HG02588 (cell line): ENCODE results near the gene PXYLP1.
"Not testable (repeated sequence)": the region's sequence is repeated elsewhere in the genome, so short reads cannot be mapped to it uniquely, and the experiment has no call there.

Experiments
- ATAC-seq: cut with Tn5 transposase; IDR thresholded peaks from one replicate; pipeline ENCODE4 v1.9.1; 2021; ENCODE audit warnings: mild to moderate bottlenecking, moderate library complexity; ENCODE audit not compliant: unreplicated experiment

The PXYLP1 gene

GRCh38 chr3:141231101-141231951, at the start of gene PXYLP1:
PXYLP1 (plus strand) TSS chr3:141231825; CDS start chr3:141260176, 28,351 bp downstream.
- ATAC-seq = peak; percentile 96

GRCh38 chr3:141183606-141184005, 48.0 kb upstream of the PXYLP1 start:
- no peak for ATAC-seq

- ATAC-seq = no peak
Observed at GRCh38 chr3:141184430-141184829, 47.2 kb upstream of the PXYLP1 start.

GRCh38 chr3:141191097-141191749, 40.4 kb upstream of the PXYLP1 start:
- ATAC-seq = no peak

GRCh38 chr3:141192345-141192744, 39.3 kb upstream of the PXYLP1 start:
- peak; percentile 100 for ATAC-seq

- no peak for ATAC-seq
Observed at GRCh38 chr3:141193066-141193830, 38.4 kb upstream of the PXYLP1 start.

- ATAC-seq = no peak
Observed at GRCh38 chr3:141201122-141201521, 30.5 kb upstream of the PXYLP1 start.

- ATAC-seq = no peak
Observed at GRCh38 chr3:141202682-141203081, 28.9 kb upstream of the PXYLP1 start.

- no peak for ATAC-seq
Observed at GRCh38 chr3:141203866-141204265, 27.8 kb upstream of the PXYLP1 start.

GRCh38 chr3:141204343-141204742, 27.3 kb upstream of the PXYLP1 start:
- ATAC-seq = no peak

GRCh38 chr3:141211306-141211705, 20.3 kb upstream of the PXYLP1 start:
- ATAC-seq = not testable (repeated sequence)

GRCh38 chr3:141212101-141212500, 19.5 kb upstream of the PXYLP1 start:
- no peak for ATAC-seq

GRCh38 chr3:141212555-141212954, 19.1 kb upstream of the PXYLP1 start:
- no peak for ATAC-seq

- no peak for ATAC-seq
Observed at GRCh38 chr3:141216975-141217374, 14.7 kb upstream of the PXYLP1 start.

GRCh38 chr3:141217389-141217788, 14.2 kb upstream of the PXYLP1 start:
- ATAC-seq = no peak

- ATAC-seq = no peak
Observed at GRCh38 chr3:141218162-141218835, 13.3 kb upstream of the PXYLP1 start.

GRCh38 chr3:141218926-141219325, 12.7 kb upstream of the PXYLP1 start:
- no peak for ATAC-seq

GRCh38 chr3:141223673-141224166, 7.9 kb upstream of the PXYLP1 start:
- ATAC-seq = no peak

GRCh38 chr3:141225939-141226338, 5.7 kb upstream of the PXYLP1 start:
- no peak for ATAC-seq

- no peak for ATAC-seq
Observed at GRCh38 chr3:141227216-141227615, 4.4 kb upstream of the PXYLP1 start.

GRCh38 chr3:141227752-141228151, 3.9 kb upstream of the PXYLP1 start:
- no peak for ATAC-seq
